ENCODE measurements around the gene SCNN1B. TPM values are rescaled to one million over a fixed set of nuclear protein-coding genes. Genes with fewer than 3 reads are reported as not detected.
"Not testable (repeated sequence)": the region's sequence is repeated elsewhere in the genome, so short reads cannot be mapped to it uniquely, and the experiment has no call there.

Gene SCNN1B
- total RNA-seq, 2 donors from 2014 or later: 0.16 to 0.26 TPM

GRCh38 chr16:23397464-23397863 lies 95.4 kb downstream of the SCNN1B start:
- H3K9me3 ChIP-seq: no peaks in the 10 kb centered on the region
- H3K27me3 ChIP-seq: no peaks in the 10 kb centered on the region
- H3K27ac ChIP-seq: no peak overlapping the region
- DNase-seq (ENCODE audit: low spot score): no peak
- TF ChIP-seq, protein P1, sequence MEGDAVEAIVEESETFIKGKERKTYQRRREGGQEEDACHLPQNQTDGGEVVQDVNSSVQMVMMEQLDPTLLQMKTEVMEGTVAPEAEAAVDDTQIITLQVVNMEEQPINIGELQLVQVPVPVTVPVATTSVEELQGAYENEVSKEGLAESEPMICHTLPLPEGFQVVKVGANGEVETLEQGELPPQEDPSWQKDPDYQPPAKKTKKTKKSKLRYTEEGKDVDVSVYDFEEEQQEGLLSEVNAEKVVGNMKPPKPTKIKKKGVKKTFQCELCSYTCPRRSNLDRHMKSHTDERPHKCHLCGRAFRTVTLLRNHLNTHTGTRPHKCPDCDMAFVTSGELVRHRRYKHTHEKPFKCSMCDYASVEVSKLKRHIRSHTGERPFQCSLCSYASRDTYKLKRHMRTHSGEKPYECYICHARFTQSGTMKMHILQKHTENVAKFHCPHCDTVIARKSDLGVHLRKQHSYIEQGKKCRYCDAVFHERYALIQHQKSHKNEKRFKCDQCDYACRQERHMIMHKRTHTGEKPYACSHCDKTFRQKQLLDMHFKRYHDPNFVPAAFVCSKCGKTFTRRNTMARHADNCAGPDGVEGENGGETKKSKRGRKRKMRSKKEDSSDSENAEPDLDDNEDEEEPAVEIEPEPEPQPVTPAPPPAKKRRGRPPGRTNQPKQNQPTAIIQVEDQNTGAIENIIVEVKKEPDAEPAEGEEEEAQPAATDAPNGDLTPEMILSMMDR (IDR thresholded peaks at IDR 0.05): no peak
- H3K4me1 ChIP-seq: peaks cover 0 to 26% of the 10 kb centered on the region in 2 donors
- peaks cover 36% of the 10 kb centered on the region for H3K36me3 ChIP-seq
- H3K4me3 ChIP-seq: no peak overlapping the region

DNA sequence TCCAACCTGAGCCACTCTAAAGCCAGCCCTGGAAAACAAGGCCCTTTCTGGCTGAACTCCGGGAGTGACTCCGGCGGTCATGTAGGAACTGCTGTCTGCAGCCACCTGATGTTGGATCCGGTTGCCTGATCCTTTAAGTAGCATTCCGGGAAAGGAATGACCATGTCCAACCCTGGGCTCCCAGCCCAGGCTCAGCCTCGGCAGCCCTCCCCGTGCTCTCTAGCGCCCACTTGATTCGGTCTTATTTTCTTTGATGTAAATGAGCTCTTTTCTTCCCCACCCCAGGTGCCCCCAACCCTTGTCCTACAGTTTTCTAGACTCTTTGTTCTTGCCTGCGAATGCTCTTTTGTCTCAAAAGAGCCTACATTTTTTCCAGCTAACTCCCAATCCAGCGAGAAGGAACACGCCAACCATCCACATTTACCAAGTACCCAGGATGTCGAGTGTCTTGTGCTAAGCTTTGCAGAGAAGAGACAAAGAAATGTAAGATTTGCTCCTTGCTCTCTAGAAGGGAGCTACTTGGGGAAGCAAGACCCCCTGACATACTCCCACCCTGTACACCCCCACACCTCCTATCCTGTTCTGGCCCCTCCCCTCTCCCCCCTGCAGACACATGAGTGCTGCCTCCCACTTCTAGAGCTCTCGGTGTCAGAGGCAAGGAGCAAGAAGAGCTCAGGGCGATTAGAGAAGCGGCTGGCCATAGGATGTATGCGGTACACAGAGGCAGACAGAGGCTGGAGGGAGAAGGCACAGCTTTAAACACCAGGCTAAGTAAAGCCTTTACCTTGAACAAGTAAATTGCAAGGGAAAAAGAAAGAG lies 97.1 kb downstream of the SCNN1B start:
- DNase-seq (ENCODE audit: low spot score): no peak
- peak overlapping the region; percentile 33 to 60 for H3K27ac ChIP-seq
- peaks cover 0 to 13% of the 10 kb centered on the region in 2 donors for H3K4me1 ChIP-seq
- H3K36me3 ChIP-seq: peaks cover 50% of the 10 kb centered on the region
- TF ChIP-seq, protein P1 (IDR thresholded peaks at IDR 0.05): peak in 1 of 2 donors; percentile 56
- no peak overlapping the region for H3K4me3 ChIP-seq
- no peaks in the 10 kb centered on the region for H3K27me3 ChIP-seq
- H3K9me3 ChIP-seq: no peaks in the 10 kb centered on the region

DNA sequence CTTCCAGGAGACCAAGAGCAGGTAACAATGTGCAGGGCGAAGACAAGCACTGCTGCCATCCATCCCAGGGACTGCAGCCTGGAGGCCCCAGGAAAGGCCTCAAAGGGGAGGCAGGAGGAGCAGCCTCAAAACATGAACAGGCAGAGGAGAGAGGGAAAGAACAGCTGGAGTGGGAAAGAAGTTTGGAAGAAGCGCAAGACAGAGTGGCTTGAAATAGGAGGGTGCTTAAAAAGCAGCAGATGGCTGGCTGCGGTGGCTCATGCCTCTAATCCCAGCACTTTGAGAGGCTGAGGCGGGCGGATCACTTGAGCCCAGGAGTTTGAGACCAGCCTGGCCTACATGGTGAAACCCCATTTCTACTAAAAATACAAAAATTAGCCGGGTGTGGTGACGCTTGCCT lies 98.3 kb downstream of the SCNN1B start:
- H3K4me3 ChIP-seq; DNase-seq (ENCODE audit: low spot score); H3K27me3 ChIP-seq; H3K27ac ChIP-seq; H3K9me3 ChIP-seq: not testable (repeated sequence)
- peaks cover 0 to 13% of the 10 kb centered on the region in 2 donors for H3K4me1 ChIP-seq
- H3K36me3 ChIP-seq: peaks cover 62% of the 10 kb centered on the region

GRCh38 chr16:23401139-23401538 lies 99.0 kb downstream of the SCNN1B start:
- Histone ChIP-seq H3K27me3 (no peaks in the 10 kb centered on the region), H3K4me3 (no peak overlapping the region), H3K4me1 (peaks cover 0 to 13% of the 10 kb centered on the region in 2 donors), H3K9me3 (no peaks in the 10 kb centered on the region), H3K27ac (no peak overlapping the region), H3K36me3 (peaks cover 67% of the 10 kb centered on the region)
- DNase-seq (ENCODE audit: low spot score): no peak
- TF ChIP-seq, protein P1 (IDR thresholded peaks at IDR 0.05): no peak

GRCh38 chr16:23402100-23402499 lies 100.0 kb downstream of the SCNN1B start:
- Histone ChIP-seq H3K4me1 (peaks cover 0 to 13% of the 10 kb centered on the region in 2 donors), H3K4me3 (no peak overlapping the region), H3K27me3 (no peaks in the 10 kb centered on the region), H3K9me3 (no peaks in the 10 kb centered on the region), H3K36me3 (peaks cover 65% of the 10 kb centered on the region), H3K27ac (no peak overlapping the region)
- TF ChIP-seq, protein P1 (IDR thresholded peaks at IDR 0.05): no peak
- DNase-seq (ENCODE audit: low spot score): no peak

- peaks cover 53% of the 10 kb centered on the region for H3K36me3 ChIP-seq
- no peaks in the 10 kb centered on the region for H3K9me3 ChIP-seq
- DNase-seq (ENCODE audit: low spot score): no peak
- peaks cover 0 to 8% of the 10 kb centered on the region in 2 donors for H3K4me1 ChIP-seq
- H3K27me3 ChIP-seq: no peaks in the 10 kb centered on the region
- TF ChIP-seq, protein P1 (IDR thresholded peaks at IDR 0.05): no peak
- H3K27ac ChIP-seq: no peak overlapping the region
- H3K4me3 ChIP-seq: no peak overlapping the region
These were observed 101.4 kb downstream of the SCNN1B start for GRCh38 chr16:23403547-23403946.

Data from right atrium auricular region (tissue), 2 donors.